ENCODE data around the gene ACOX1.

The ACOX1 gene

DNA sequence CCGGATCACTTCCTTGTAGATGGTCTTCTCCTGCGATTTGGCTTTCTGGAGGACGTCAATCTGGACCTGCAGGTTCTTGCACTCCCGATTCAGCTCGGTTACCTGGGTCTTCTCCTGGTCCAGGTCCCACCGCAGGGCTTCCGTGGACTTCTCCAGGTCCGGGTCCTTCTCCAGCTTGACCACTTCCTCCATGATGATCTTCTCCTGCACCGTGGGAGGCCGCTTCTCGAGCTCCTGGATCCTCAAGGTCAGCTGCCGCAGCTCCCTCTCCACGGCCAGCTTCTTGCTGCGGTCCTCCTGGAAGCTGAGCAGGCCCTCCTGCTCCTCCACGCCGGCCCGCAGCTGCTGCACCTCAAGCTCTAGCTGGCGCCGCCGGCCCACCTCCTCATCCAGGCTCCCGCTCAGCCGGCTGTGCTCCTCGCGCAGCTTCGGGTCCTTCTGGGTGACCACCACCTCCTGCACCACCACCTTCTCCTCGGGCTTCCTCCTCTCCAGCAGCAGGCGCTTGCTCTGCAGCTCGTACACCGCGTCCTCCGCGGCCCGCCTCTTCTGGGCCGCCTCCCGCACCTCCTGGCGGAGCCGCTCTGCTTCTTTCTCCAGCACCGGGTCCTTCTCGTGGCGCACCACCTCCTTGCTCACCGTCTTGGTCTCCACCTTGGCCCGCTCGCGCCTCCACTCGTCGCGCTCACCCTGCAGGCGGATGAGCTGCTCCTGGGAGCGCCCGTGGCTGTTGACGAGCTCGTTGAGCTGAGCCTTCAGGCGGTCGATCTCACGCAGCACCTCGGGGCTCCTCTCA, 29.9 kb upstream of the ACOX1 start:
- no peak for DNase-seq

DNA sequence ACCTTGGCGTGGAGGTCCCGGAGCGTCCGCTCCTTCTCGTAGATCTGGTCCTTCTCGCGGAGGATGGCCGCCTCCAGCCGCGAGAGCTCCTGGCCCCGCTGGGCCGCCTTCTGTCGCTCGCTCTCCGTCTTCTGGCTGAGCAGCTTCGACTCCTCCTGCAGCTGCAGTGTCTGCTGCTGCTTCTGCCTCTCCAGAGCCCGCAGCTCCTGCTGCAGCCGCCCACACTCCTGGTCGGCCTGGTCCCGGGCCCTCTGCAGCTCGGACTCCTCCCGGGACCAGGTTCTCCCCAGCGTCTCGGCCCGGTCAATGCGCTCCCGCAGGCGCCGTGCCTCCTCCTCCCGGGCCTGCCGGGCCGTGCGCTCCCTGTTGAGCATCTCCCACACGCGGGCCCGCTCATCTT, 29.2 kb upstream of the ACOX1 start:
- no peak for DNase-seq

DNA sequence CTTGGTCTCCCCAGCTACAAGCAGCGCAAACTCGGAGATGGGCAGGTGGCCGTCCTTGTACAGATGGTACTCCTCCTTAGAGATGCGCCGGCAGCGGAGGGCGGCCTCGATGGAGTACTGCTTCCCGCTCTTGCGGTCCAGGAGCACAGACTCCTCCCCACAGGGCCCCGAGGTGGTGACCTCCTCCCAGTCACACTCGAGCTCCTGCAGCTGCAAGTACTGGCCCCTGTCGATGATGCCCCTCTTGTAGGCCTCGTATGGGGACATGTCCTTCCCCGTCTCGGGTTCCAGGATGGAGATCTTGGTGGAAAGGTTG, 28.8 kb upstream of the ACOX1 start:
- no peak for DNase-seq

DNA sequence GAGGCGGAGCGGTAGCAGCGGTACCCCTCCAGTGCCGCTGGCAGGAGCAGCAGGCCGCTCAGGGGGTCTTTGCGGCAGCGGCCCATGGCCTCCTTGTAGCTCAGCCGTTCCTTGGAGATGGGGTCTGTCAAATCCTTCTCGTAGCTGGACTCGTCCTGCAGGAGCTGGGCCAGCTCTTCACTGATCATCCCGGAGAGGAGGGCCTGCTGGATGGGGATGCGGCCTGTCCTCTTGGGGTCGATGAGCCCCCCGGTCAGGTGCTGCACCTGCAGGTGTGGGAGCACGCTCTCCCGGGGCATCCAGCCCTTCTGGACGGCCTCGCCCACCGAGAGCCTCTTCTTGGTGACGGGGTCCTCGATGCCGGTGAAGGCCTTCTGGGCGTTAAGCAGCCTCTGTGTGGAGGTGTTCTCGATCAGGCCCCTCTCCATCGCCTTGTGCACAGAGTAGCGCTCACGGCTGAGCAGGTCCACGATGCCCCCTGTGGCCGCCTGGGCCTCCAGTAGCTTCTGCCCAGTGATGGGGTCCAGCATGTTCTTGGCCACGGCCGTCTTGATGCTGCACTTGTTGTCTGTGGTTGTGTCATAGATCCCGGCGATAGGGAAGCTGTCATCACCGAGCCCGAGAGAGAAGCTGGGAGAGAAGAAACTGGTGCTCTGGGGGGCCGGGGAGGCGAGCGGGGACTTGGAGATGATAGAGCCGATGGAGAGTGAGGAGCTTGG, 28.3 kb upstream of the ACOX1 start:
- no peak for DNase-seq

DNA sequence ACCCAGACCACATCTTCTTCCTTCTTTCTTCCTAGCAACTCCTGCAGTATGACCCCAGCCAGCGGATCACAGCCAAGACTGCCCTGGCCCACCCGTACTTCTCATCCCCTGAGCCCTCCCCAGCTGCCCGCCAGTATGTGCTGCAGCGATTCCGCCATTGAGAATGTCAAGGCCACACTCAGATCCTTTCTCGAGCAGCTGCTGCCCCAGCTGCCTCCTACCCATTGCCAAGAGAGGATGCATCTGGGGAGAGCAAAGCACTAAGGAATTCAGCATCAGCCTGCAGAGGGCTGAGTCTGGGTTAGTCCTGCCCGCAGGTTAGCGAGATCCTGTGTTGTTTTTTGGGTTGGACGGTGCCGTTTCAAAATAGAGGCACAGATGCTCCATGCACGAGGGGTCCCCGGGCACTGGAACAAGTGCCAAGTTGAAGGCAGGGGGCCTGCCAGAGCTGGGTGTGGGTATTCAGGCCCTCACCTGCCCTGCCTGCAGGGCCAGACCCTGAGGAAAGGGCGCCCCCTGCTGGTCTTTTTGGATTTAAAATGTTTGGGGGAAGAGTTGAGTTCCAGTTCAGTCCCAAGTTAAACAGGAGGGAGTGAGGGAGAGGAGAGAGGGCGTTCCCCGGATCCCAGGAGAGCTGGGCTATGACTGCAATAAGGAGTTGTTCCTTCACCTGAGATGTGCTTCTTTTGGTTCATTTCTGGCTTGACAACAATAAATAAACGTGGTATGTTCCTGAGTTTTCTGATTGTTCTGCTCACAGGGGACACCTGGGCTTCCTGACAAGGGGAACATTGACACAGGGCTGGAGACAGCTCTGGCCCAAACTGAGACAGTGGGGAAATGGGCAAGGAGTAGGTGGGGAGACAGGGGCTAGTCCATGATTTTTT, 26.5 kb upstream of the ACOX1 start:
- DNase-seq: peak; percentile 70

DNA sequence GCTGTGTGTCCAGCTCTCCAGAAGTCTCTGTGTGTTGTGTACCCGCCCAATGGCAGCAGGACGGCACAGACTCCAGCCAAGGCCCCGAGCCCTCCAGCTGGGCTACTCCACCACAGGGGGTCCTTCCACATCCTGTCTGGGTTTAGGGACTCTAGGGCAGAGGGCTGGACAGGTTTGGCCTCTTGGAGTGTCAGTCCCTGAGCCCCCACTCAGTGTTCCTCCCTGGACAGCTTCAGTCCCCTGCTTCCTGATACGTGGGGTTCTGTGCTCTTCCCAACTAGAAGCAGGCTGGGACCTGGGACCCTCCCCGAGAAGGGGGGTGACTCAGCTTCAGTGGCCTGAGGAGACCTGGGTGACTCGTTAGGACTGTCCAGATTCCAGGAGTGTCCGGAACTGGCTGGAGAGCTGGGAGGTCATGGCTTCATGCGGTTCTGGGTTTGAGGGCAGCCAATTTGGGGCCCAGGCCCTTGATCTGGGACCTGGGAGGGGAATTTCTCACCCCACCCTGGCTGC, 25.8 kb upstream of the ACOX1 start:
- DNase-seq: no peak

DNA sequence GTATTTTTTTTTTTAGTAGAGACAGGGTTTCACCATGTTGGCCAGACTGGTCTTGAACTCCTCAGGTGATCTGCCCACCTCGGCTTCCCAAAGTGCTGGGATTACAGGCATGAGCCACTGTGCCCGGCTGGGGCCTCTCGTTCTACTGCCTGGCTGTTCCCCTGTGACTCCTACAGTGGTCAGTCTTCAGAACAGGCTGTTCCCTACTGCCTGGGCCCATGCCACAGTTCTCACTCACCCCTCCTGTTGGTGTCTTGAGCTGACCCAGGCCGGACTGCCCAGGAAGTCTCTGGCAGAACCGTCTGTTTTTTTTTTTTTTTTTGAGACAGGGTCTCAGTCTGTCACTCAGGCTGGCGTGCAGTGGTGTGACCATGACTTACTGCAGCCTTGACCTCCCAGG, 24.9 kb upstream of the ACOX1 start:
- no peak for DNase-seq

DNA sequence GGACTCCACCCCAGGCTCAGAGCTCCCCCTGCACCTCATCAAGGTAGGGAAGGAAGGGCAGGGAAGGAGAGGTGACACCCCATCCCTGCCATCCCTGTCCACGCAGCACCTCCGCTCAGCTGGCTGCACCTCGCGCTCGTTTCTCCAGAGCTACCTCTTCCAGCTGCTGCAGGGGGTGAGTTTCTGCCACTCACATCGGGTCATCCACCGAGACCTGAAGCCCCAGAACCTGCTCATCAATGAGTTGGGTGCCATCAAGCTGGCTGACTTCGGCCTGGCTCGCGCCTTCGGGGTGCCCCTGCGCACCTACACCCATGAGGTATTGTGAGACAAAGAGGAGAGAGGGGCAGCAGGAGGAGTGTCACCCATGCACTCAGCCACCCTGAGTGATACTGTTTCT, 23.1 kb upstream of the ACOX1 start:
- DNase-seq: no peak

DNA sequence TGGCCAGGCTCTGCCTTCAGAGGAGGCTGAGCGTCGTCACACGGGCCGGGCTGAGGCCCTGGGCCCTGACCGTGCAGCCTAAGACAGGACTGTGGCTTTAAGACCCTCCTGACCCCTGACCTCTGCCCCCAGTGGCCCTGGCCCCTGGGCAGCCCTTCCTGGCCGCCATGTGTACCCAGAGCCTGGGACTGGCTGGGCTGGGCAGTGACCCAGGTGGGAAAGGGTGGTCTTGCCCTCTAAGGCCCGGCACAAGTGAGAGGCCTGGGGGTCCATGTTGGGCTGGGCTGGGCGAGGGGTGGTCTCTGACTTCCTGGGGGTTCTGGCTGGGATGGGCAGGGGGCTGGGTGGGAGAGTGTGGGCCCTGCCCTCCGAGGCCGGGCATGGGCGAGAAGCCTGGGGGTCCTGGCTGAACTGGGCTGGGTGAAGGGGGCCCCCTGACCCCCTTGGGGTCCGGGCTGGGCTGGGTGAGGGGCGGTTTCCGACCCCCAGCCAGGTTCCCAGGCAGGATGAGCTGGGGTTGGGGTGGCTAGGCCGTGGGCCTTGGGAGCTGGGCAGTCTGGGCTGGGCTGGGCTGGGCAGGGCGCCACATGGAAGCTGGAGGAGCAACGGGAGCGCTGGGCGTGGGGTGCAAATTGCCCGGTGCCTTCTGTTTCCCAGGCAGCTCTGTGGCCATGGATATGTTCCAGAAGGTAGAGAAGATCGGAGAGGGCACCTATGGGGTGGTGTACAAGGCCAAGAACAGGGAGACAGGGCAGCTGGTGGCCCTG, 22.0 kb upstream of the ACOX1 start, which contains the start of gene CDK3:
Gene CDK3, plus strand, starts transcription at position 101 of the 767 bp plus-strand sequence. Its CDS starts 571 bp downstream, at position 672.
- DNase-seq: no peak

DNA sequence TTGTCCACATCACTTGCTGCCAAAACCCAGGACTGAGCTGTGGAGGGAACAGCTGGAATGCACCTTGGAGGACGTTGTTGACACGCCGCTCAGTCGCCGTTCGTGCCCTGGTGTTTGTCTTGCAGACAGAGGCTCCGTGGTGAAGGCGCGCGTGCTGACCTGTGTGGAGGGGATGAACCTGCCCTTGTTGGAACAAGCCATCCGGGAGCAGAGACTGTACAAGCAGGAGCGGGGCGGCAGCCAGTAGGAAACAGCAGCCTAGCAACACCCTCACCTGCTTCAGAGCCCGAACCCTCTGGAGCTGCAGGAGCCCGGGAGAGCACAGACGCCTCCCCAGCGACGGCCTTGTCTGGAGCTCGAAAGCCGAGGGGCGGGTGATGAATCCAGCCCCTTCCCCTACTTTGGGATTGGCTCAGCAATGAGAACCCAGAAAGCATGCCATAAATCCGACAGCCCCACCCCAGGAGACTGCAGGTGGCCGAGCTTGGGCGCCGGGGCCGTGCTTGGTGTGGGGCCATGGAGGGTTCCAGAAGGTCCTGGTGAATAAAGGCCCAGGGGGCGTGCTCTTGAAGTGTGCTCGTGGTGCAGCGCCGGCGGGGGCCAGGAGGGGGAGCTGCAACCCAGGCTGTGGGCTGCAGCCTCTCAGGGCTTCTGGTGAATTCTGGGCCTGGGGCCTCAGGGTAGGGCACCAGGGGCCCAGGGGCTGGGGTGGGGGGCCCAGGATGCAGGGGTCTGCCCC, 21.2 kb upstream of the ACOX1 start:
- peak; percentile 29 for DNase-seq

DNA sequence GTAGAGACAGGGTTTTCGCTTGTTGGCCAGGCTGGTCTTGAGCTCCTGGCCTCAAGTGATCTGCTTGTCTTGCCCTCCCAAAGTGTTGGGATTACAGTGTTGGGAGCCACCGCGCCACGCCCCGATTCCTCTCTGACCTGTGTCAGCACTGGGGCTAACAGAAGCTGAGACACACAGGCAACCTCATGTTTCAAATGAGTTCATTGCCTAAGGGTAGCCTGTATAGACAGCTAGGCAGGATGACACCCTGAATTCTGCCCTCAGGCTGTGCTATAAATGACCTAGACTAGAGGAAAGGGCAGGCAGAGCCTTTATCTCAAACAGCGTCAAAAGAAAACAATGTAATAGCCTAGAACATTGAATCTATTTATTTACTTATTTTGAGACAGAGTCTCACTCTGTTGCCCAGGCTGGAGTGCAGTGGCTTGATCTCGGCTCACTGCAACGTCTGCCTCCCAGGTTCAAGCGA, 19.4 kb upstream of the ACOX1 start:
- DNase-seq: no peak

DNA sequence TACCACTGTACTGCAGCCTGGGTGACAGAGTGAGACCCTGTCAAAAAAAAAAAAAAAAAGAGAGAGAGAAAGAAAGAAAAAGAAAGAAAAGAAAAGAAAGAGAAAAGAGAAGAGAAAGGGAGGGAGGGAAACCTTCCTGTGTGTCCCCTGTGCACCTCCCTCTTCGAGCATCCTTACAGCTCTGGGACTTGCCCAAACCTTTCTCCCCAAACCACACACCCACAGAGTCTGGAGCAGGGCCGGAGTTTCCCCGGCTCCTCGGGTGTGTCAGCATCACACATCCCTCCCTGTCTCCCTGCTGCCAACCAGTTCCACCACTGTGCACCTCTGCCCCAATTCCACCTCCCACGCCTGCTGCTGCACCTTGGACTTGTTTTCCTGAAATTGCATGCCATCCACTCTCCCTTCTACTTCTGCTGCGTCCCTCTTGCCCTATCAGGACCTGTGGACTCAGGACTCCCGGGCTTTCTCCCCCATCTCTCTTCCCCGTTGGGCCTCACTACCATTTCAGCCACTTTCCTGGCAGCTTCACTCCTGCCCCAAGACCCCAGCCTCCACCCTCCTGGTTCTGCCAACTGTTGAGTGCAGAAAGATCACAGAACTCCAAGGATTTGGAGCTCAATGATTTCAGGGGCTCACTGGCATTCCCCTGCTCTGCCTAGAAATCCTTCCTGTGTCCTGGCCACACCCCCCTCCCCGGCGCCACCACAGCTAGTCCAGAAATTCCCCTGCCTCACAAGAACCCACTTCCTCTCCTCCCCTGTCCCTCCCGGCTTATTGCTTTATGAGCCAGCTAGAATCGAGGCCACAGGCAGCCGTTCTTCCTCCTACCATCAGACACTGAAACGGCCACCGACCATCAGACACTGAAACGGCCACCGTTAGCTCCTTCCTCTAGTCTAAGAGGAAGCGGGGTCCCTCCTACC, 18.0 kb upstream of the ACOX1 start:
- peak; percentile 64 for DNase-seq

DNA sequence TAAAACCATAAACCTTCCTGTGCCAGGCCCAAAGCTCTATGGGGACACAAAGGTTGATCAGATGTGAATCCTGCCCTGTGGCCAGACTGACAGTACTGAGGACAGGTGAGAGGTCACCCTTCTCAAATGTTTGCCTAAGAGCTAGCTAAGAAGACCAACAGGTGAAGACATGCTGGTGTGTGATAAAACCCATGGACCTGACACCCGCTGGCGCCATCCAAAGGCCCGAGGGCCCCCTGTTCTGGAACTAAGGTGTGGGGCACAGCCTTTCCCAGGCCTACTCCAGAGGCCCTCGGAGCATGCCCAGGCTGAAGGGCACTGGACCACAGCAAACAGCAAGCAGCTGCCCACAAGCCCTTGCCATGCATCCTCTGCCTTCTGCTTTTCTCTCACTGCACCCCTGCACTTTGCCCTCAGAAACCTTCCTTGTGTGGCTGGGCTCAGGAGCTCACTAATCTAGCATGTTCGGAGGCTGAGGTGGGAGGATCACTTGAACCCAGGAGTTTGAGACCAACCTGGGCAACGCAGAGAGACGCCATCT, 16.5 kb upstream of the ACOX1 start:
- no peak for DNase-seq

DNA sequence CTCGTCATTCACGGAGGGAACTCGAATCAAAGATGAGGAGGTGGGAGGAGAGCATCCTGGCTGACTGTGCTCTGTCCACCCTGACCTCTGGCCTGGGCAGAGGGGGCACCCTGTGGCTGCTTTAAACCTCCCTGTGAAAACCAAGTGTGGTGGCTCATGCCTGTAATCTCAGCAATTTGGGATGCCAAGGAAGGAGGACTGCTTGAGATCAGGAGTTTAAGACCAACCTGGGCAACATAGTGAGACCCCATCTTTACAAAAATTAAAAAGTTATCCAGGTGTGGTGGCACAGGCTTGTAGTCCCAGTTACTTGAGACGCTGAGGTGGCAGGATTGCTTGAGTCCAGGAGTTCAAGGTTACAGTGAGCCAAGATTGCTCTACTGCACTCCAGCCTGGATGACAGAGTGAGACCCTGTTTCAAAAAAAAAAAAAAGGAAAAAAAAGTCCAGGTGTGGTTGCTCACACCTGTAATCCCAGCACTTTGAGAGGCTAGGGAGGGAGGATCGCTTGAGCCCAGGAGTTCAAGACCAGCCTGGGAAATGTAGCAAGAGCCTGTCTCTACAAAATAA, 15.9 kb upstream of the ACOX1 start:
- DNase-seq: no peak

DNA sequence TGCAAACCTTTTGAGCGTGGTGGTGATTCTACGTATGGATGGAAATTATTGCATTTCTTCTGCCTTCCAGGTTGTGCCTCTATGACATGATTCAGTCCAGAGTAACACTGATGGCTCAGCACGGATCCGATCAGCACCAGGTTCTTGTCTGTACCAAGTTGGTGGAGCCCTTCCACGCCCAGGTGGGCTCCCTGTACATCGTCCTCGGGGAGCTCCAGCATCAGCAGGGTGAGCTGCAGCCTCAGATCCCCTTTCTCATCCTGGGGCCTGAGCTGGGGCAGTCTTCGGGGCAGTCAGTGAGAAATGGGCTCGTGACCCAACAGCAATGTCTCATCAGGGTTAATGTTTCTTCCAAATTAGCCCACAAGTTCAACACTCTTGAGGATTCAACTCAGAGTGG, 12.4 kb upstream of the ACOX1 start:
- DNase-seq: no peak

DNA sequence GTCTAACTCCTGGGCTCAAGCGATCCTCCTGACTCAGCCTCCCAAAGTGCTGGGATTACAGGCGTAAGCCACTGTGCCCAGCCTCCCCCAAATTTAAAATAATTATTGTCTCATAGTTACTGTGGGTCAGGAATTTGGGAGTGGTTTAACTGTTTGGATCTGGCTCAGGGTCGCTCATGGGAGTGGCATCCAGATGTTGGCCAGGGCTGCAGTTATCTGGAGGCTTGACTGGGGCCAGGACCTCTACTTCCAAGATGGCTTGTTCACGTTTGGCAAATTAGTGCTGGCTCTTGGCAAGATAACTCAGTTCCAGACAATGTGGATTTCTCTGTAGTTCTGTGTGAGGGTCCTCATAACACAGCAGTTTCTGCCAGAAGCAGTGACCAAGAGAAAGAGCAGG, 8.1 kb upstream of the ACOX1 start:
- DNase-seq: no peak

DNA sequence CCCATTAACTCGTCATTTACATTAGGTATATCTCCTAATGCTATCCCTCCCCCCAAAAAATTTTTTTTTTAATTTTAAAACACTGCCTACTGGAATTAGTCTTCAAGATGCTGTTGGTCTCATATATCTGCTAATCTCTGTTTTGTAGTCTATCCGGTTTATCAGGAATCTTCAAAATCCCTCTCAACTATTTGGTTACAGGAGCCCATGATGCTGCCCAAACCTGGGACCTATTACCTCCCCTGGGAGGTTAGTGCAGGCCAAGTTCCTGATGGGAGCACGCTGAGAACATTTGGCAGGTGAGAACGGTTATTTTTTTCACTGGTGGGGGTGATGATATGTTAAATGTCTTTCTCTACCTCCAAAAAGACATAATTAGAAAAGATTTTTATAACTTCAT, 7.0 kb upstream of the ACOX1 start:
- DNase-seq: no peak

DNA sequence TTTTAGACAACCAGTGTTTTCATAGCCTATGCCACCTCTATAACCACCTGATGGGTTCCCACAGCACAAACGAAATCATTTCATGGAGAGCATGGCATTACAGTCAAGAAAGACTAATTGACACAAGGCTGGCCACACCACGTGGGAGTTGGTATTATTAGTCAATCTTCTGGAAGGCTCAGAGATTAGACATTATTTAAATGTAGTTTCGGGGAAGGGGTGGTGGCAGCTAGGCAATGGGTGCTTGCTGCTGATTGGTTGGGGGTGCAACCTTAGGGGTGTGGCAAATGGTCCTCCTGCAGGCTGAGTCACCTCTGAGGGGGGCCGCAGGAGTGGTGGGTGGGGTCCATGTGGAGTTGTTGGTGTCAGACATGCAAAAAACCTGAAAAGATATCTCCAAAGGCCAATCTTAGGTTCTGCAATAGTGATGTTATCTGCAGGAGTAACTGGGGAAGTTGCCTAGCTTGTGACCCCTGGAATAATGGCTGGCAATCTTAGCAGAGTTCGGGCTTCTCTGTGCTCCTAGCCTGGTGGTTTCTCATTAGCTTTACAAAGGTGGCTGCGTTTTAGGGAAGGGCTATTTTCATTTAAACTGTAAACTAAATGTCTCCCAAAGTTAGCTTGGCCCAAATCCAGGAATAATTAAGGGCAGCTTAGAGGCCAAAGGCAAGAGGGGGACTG, 4.7 kb upstream of the ACOX1 start:
- no peak for DNase-seq

DNA sequence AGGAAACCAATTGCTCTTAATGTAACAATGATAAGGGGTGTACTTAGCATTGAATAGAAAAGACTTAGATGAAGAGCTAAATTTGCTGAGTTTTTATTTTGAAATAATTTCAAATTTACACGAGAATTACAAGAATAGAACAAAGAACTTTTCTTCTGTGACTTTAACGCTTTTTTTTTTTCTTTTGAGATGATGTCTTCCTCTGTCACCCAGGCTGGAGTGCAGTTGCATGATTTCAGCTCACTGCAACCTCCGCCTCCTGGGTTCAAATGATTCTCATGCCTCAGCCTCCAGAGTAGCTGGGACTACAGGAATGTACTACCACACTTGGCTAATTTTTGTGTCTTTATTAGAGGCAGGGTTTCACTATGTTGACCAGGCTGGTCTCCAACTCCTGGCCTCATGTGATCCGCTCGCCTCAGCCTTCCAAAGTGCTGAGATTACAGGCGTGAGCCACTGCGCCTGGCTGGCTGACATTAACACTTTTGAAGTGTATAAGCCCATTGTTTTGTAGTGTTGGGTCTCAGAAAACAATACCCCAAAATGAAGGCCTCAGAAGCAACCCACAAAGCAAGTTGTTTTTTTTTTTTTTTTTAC, 2.2 kb upstream of the ACOX1 start:
- DNase-seq: no peak

All from fibroblast of skin of scalp (primary cell).